Stimulated activated CD8-positive, alpha-beta memory T cell treated with anti-CD3 and anti-CD28 coated beads, Interleukin-4, amount 100 ng/mL, for 48 hours (primary cell): ENCODE data around the gene DCDC2.
"Not testable (repeated sequence)": the region's sequence is repeated elsewhere in the genome, so short reads cannot be mapped to it uniquely, and the experiment has no call there.

ENCODE experiments used
- DNase-seq: peaks from one replicate; pipeline ENCODE4 v3.0.0-alpha.2; 2020

DCDC2 gene

DNA sequence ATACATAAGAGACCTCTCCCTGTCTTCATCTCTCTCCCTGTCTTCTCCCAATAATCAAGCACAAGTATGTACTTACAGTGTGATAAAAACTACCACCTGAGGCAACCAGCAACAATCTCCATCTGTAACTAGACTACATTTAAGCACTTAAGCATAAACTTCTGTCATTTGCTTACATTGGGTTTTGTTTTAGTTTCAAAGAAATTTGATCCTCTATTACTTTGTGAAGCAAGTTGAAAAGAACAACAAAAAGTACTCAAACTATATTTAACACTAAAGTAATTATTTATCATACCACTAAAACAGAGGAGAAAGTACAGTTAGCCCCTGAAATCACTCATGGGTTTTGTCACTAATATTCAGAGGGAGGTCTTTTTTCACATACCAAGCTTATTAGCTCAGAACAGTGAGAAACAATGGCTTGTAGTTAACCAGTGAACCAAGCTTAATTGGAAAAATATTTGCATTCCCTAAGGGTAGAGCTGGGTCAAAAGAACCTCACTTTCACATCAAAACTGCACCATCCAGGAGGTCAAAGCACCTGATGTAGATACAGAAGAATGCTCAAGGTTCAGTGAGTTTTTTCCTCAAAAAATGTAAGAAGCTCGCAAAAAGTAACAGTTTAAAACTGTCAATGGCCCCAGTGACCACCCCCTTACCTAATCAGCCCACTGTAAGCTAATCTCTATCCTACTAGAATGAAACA, 34.1 kb downstream of the DCDC2 start:
- DNase-seq = no peak

DNA sequence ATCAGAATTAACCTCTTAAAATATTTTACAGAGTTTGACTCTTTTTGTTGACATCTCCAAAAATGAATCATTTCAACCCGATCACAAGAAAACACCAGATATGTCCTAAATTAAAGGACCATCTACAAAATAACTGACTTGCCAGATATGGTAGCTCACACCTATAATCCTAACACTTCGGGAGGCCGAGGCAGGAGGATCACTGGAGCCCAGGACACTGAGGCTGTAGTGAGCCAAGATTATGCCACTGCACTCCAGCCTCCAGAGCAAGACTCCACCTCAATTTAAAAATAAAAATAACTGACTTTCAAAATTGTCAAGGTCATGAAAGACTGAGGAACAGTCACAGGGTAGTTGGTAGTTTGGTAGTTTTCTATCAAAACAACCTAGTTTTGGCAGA, 34.9 kb downstream of the DCDC2 start:
- DNase-seq = no peak

DNA sequence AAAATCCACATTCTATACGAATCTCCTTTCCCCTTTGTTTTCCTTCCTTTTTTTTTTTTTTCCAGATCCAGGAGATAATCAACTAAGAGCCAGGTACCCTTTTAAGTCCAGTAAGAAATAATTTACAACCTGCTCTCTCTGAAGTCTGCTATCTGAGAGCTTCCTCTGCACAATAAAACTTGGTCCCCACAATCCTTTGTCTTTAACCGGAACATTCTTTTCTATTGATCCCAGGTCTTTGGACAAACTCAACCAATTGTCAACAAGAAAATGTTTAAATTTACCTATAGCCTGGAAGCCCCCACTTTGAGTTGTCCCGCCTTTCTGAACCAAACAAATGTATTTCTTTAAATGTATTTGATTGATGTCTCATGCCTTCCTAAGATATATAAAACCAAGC, 35.4 kb downstream of the DCDC2 start:
- DNase-seq = not testable (repeated sequence)

DNA sequence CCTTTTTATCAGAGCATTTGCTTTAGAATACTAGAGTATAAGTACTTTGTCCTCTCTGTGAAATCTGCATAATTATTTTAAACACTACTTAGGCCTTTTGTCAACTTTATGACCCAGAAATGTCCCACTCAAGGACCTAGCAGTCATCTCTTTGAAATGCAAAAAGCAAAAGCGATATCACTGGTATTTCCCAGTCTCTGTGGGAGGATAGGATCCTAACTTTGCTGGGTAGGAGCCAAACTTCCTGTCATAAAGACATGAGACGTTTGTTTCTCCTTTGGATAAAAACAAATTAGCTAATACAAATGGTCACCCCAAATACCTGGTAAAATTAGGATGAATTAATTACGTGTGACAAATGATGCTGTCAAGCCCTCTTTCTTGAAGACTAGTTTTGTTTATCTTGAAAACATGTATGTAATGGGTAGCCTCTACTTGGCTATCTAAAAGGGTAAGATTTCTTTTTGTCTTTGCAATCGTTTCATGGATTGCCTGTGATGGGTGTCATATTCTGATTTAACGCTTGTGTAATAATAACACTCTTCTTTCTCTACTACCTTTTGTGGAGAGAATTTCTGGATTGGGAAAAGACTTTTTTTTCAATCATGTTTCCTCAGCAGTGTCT, 36.2 kb downstream of the DCDC2 start:
- no peak for DNase-seq

DNA sequence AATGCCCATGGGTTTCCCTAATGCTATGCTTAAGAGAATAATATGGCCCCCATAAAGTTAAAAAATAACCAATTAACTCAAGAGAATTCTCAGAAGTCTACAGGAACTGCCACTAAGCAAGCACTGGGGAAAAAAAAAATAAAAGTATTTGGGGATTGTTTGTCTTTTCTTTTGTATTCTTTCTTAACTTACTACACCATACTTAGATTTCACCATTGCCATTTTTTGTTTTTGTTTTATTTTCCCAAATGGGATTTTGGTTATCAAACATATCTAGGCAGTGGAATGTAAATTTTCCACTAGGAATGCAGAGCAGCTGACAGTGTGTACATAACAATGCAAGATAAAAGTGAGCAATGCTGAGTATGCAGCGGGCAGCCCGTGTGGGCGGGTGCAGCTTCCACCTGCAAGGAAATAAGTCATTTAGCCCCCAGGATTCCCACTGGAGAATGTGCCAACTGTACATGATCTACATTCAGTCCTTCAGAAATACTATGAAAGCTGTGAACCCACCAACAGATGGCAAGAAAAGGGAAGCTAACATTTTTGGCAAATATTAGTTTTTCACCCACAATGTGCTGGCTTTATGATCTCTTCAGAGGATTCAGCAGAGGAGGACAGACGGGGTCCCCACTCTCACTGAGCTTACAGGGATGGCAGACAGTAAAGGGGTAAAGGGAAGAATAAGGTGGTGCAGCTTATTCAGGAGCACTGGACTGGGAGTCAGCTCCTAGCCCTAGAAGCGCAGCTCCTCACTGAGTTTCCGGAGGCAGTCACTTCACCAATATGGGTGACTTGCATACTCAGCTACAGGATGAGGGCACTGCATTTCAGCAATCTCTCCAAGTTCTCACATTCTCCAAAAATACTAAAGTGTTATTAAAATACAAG, 44.4 kb downstream of the DCDC2 start:
- no peak for DNase-seq

DNA sequence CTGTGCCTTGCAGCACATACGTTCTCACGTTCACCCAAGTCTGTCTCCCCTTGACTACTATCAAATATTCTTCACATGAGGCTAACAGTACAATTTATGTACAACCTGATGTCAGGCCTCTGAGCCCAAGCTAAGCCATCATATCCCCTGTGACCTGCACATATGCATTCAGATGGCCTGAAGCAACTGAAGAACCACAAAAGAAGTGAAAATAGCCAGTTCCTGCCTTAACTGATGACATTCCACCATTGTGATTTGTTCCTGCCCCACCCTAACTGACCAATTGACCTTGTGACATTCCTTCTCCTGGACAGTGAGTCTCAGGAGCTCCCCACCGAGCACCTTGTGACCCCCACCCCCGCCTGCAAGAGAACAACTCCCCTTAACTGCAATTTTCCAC, 46.1 kb downstream of the DCDC2 start:
- not testable (repeated sequence) for DNase-seq

DNA sequence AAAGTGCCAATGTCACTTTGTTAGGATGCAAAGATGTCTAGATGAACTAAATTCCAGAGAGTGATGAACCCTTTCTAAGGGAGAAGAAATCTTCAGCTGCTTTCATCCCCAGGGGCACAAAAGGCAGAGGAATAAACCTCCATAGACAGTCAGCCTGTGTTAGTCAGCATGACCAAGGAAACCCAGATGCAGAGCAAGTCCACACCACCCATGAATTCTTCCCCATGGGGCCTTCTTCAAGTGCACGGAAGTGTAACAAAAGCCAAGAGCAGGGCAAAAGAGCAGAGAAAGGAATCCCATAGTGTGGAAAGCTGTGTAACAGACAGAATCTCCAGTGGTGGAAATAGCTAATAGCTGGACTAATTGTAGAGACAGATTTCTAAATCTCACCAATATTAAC, 50.0 kb downstream of the DCDC2 start:
- no peak for DNase-seq

DNA sequence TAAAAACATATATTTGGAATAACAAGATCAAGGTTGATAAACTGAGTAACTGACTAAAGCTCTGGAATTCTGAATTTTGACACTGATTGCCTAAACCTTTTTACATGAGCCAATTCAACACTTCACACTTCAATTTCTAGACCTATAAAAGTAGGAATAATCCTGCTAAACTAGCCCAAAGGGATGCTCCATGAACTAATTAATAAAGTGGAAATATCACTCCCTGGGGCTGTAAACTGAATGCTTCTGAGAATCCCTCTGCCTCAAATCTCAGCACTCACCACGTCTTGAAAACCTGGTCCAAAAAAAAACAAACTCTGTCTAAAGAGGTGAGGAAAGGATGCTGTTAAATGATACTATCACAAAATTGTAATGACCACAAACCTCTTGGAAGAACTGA, 50.9 kb downstream of the DCDC2 start:
- no peak for DNase-seq

DNA sequence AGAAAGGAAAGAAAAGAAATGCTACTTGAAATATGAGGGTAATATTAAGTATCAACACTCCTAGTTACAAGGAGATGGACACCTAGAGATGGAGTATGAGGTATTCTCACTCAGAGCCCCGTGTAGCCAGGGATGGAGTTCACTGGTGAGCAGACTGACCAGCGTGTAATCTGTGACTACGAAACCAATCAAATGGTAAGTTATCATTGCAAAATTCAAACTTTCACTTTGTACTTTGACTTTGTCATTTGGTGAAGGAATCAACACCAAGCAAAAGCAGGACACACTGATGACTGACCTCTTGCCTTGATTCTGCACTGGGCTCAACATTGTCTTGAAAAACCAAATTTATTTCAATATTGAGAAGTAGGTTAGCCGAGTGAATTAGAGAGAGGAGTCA, 51.8 kb downstream of the DCDC2 start:
- DNase-seq = no peak

DNA sequence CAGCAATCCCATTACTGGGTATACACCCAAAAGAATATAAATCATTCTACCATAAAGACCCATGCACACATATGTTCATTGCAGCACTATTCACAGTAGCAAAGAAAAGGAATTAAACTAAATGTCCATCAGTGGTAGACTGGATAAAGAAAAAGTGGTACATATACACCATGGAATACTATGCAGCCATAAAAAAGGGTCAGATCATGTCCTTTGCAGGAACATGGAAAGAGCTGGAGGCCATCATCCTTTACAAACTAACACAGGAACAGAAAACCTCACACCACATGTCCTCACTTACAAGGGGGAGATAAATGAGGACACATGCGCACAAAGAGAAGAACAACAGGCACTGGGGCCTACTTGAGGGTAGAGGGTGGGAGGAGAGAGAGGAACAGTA, 60.9 kb downstream of the DCDC2 start:
- DNase-seq = no peak

DNA sequence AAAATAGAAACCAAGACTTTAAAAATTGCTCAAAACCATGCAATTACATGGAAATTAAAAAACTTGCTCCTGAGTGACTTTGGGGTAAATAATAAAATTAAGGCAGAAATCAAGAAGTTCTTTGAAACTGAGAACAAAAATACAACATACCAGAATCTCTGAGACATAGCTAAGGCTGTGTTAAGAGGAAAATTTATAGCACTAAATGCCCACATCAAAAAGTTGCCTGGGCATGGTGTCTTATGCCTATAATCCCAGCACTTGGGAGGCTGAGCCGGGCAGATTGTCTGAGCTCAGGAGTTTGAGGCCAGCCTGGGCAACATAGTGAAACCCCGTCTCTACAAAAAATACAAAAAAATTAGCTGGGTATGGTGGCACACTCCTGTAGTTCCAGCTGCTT, 64.0 kb downstream of the DCDC2 start:
- DNase-seq = not testable (repeated sequence)

DNA sequence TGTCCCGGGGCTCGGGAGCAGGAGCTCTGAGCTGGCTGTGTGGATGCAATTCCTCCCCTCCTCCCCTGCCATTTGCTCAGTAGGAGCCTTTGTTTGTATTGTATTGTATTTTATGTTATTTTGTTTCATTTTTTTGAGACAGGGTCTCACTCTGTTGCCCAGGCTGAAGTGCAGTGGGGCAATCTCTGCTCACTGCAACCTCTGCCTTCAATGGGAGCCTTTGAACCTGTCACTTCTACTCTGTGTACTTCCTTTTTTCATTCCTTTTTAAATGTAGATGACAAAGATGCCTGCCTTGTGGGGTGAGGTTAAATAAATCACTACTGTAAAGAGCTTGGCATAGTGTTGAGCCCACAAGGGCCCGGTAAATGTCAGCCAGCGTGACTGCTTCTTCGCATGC, 70.6 kb downstream of the DCDC2 start:
- DNase-seq = no peak

DNA sequence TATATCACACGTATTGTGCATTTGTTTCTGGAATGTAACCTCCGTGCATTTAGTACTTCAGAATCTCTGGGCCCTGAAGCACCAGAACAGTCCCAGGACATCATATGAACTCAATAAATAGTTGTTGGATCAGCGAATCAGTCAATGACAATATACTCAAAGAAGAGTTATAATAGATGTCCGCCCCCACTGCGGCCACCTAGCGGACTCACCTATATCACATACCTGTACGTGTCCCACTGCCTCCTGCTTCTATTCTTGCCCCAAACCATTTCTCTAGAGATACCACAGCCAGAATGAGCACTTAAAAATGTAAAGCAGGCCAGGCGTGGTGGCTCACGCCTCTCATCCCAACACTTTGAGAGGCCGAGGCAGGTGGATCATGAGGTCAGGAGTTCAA, 73.9 kb downstream of the DCDC2 start:
- no peak for DNase-seq

DNA sequence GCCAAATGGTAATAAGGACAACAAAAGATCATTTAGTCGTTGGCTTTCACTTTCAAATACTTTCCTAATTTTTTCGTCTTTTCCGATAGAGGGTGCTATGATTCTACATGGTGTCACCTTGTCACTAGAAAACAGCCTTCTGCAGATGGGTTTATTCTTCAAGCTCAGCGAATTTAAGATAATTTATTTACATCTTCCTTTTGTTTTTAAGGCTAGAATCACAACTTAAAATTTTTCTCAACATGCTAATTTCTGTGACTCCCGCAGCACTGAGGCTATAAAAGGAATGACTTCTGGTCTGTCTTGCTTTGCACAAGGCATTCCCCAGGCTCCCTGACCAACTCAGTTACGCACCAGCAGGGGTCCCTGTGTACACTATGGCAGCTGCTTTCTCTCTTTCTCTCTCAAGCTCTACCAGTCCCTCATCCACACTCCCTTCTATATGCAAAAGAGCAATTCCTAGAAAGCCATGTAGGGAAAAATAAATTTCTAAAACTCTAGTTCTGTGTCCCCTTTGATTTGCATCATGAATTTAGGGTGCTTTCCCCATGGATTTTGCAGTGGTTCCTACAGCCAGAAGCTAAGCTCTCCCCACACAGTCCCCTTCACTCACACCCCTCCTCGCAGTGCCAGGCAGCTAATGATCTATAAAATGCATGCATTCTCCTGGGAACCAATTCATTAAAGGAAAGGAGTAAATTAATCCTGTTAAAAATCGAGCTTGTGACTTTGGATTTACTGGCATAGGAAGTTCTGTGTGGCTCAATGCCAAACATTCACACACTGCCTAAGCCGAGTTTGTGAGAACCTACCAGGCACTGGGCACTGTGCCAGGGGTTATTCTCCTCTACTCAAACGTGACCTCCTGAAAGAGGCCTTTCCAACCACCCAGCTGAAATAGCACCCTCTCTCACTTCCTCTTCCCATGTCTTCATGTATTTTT, 74.5 kb downstream of the DCDC2 start:
- peak; percentile 41 for DNase-seq

DNA sequence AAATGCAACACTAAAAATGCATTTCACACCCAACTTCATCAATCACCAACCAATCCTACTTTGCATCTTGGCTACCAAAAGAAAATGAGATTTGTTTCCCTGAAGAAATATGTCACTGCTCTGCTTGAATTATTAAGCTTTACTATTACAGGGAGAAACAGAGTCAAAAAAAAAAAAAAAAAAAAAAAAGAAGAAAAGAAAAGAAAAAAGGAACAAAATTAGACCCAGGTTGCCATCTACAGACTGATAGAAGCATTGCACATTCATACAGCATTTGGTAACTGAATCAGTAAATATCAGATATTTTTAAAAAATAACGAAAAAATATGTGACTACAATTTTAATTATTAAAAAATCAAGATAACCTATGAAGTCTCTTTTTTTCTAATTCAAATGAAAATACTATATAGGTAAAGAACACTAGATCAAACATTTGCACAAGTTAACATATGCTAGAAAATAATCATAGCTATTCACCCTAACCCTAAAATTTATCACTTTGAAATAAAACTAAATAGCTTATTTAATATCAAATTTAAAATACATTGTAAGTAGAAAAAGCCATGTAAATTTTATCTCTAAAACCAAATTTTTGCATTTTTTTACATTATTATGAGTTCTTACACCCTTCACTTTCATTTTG, 83.3 kb downstream of the DCDC2 start:
- DNase-seq = no peak

DNA sequence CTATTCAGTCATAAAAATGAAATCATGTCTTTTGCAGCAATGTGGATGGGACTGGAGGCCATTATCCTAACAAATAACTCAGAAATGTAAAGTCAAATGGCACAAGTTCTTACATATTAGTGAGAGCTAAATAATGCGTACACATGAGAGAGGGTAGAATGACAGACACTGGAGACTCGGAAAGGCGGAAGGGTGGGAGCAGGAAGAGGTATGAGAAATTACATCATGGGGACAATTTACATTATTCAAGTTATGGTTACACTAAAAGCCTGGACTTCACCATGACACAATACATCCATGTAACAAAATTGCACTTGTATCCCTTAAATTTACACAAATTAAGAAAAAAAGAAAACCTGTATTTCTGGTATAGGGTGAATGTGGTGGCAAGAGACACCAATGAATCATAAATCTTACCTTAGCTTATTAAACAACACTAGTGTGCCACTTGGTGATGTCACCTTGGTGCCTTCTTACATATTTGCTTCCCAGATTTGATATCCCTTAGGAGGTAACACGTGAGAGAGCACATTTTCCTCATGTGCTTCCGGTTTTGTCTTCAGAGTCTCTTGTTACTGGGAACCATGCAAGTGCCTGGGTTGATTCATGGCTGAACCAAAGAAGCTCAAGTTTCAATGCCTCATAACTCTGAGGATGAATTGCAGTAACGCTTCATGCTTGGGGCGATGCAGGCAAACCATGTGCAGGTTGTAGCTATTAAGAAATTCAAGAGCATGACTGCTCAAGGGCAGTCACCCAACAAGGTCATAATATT, 84.6 kb downstream of the DCDC2 start:
- DNase-seq = no peak

DNA sequence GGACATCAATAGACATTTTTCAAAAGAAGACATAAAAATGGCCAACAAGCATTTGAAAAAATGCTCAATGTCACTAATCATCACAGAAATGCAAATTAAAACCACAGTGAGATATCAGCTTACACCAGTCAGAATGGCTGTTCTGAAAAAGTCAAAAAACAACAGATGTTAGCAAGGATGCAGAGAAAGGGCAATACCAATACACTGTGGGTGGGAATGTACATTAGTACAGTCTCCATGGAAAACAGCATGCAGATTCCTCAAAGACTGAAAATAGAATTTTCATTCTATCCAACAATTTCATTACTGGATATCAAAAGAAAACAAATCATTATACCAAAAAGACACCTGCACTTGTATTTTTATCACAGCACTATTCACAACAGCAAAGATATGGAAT, 85.3 kb downstream of the DCDC2 start:
- no peak for DNase-seq

DNA sequence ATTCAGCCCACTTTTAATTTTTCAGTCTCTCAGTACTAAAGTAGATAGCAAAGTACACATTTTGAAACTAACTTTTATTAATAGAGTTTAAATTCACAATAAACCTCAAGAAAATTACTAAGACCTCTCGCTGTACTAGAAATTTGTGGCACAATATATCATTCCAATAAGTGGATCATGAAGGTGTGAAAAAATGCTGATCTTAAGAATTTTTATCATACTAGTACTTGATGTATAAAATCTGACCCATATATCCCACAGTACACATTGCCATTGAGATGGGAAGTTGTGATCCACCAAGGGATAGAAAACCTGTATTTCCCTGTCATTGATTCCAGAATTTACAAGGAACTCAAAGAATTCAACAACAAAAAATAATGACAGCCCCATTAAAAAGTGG, 85.7 kb downstream of the DCDC2 start:
- DNase-seq = no peak

DNA sequence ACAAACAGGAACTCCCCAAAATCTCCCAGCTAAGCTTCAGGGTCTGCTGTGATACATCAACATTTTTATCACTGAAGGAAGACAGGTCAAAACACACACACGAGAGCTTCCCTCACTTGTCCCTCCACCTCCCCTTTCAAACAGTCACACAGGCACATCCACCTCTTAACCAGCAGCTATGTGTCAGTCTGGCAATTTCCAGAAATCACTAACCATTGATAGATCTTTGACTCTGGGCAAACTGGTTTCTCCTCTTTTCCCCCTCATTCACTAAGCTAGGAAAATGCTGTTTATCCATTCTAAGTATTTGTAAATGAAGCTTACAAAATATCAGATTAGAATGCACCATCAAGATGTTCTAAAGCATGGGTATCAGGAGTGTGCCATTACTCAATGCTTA, 87.8 kb downstream of the DCDC2 start:
- DNase-seq = no peak

DNA sequence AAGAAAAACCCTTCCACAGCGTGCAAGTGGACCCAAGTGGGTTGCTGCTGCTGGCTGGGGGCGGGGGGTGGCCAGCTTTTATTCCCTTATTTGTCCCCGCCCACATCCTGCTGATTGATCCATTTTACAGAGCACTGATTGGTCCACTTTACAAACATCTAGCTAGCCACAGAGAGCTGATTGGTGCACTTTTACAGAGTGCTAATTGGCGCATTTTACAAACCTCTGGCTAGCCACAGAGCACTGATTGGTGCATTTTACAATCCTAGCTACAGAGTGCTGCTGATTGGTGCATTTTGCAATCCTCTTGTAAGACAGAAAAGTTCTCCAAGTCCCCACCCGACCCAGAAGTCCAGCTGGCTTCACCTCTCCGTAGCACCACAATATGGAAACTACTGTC, 99.6 kb downstream of the DCDC2 start:
- not testable (repeated sequence) for DNase-seq

DNA sequence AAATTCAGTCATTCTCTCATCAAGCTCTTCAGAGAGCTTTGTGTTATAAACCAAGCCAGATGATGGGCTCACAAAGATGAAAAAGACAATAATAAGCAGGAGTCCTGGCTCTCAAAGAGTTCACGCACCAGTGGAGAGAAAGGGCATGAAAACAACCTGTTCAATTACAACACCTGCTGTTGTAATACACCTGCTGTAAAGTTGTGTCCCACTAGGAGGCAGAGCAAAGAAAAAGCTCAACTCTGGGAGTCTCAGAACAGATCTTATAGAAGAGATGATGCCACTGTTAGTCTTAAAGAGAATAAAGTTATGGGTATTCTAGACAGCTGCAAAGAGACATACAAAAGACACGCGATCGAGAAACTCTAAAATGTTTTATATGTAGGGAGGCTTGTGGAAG, 100.6 kb downstream of the DCDC2 start:
- no peak for DNase-seq

DNA sequence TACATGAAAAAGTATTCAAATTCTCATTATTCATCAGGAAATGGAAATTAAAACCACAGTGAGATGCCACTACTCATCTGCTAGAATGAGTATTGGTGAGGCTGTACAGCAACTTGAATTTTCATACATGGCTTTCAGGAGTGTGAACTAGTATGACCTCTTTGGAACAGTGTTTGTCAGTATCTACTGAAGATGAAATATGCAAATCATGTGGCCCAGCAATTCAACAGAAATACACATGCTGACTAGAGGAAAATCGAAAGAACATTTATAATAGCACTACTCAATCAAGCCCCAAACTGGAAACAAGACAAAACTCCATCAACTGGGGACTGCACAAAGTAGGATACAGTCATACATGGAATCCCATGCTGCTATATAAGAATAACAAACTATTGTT, 102.2 kb downstream of the DCDC2 start:
- DNase-seq = no peak
